Motor neuron (in vitro differentiated cells): ENCODE data around the gene KDM4C. TPM values are rescaled to one million over a fixed set of nuclear protein-coding genes. Genes with fewer than 3 reads are reported as not detected.
A peak's percentile ranks its signal among the peaks of the same experiment; 100 is the strongest.
"Not testable (repeated sequence)": the region's sequence is repeated elsewhere in the genome, so short reads cannot be mapped to it uniquely, and the experiment has no call there.

Source experiments
- ATAC-seq, 8 experiments: fragments of 200-7000 bp; cut with Tn5 transposase; replicated peaks in 6 of 8; 2 replicates each; pipeline ENCODE4 v1.8.0; 2021; ENCODE audit warnings: mild to moderate bottlenecking in 8 of 8, moderate library complexity in 8 of 8
- H3K27ac ChIP-seq, 2 donors: fragments of 250-450 bp; sonication (Bioruptor Pico); 2 replicates each; pipeline ENCODE4 v1.9.0; 2021; ENCODE audit warnings: antibody characterized with exemption in 2 of 2, mild to moderate bottlenecking in 2 of 2, moderate library complexity in 1 of 2
- H3K4me1 ChIP-seq, 2 donors: fragments of 250-450 bp; sonication (Bioruptor Pico); replicated peaks in 1 of 2; 2 replicates each; pipeline ENCODE4 v1.6.1; 2021; ENCODE audit warnings: antibody characterized with exemption in 2 of 2, mild to moderate bottlenecking in 2 of 2, moderate library complexity in 1 of 2
- H3K4me3 ChIP-seq, 5 donors: fragments of 250-450 bp; sonication (Bioruptor Pico); 2 replicates each; pipeline ENCODE4 v1.9.0; 2021; ENCODE audit warnings: antibody characterized with exemption in 5 of 5, mild to moderate bottlenecking in 5 of 5, moderate library complexity in 4 of 5
- WGBS, 10 experiments: fragments of 450-650 bp; shearing (Covaris generic); methylation state at CpG; one replicate each; pipeline ENCODE4 v1.0.0; 2022; 5-methylcytosine and 5-hydroxymethylcytosine counted together
- in situ Hi-C, 9 experiments: fragments of 400-800 bp; cut with MboI; loops; one replicate each; pipeline ENCODE4 v1.15.0; 2021; ENCODE audit warnings: low sequenced_read_pairs in 9 of 9, low pct_unique_long_range_greater_than_20kb in 2 of 9; ENCODE audit not compliant: unreplicated experiment in 9 of 9
- total RNA-seq, 8 experiments: library from RNA; unstranded; fragments of 300-600 nt; gene quantifications; 2 replicates each; pipeline versions ENCODE4 v1.2.3 to v1.2.4, GENCODE V29; 2022

Gene KDM4C
- total RNA-seq, result 10 to 100 TPM; 11.4 to 61.4 (median 25.6) TPM

DNA sequence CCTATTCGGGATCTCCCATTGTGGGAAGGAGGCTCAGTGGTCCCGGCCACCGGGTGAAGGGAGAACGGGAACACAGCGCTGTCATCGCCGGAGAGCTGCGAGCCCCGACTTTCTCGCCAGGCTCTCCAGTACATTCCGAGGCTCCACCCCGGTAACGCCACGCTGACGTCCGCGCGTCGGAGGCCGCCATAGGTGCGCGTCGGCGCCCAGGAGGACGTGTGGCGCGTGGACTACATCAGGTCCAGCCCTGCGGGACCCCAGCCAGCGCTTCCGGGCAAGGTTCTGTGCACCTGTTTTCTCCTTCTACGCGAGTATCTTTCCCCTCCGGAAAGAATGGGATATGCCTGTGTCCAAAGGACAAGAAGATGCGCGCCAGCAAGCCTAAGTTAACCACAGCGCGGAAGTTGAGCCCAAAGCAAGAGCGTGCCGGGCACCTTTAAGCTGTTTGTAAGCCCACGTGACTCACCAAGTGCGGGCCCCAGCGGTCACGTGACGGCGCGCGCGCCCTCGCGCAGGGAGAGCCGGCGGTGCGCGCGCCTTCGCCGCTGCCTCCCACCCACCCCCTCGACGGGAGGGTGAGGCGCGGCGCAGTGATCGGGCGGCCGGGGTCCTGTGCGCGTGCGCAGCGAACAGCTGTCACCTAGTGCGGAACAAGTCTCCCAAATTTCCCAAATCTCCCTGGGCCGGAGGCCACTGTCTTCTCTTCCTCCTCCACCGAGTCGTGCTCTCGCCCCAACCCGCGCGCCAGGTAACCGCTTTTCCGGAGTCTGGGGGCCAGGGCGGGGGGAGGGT is at the start of gene KDM4C:
KDM4C (plus strand) TSS at position 518 of the 792 bp plus-strand sequence. CDS start 35,016 bp downstream, outside the sequence.
- Histone ChIP-seq H3K4me3 (peak within 1 kb of the TSS; percentile 82 to 99 (median 92)), H3K4me1 (peaks cover 0 to 4% of the 10 kb centered on the region in 2 donors), H3K27ac (peak within 1 kb of the TSS; percentile 87 to 97)
- WGBS, 10 experiments, result 0% methylated on average over 5 to 8 of the region's 80 CpGs; no CpG with 5 or more reads in 8 of the 10 experiments
- in situ Hi-C loops, result no loop called here
- peak; percentile 76 to 91 (median 88) for ATAC-seq

DNA sequence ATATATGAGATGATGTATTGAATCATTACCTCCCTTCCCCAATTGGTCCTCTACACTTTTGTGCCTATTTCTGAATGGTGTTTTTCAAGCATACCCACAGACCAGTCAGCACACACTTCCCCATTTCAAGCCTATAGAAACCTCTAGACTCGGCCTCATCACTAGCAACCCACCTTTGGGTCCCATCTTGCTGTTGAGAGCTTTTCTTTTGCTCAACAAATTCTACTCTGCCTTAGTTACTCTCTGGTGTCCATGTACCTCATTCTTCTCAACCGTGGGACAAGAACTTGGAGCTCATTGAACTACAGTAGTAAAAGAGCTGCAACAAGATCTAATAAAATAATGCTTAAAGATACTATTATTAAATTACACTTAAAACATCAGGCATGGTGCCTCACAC is 49.0 kb upstream of the KDM4C start:
- H3K4me3 ChIP-seq, result no peak overlapping the region
- H3K4me1 ChIP-seq, result peaks cover 0 to 4% of the 10 kb centered on the region in 2 donors
- no peak for ATAC-seq
- in situ Hi-C loops, result no loop called here
- WGBS, 10 experiments, result 25 to 100% (median 50%) methylated on average over 1 of the region's 2 CpGs; no CpG with 5 or more reads in 6 of the 10 experiments
- H3K27ac ChIP-seq, result no peak overlapping the region

DNA sequence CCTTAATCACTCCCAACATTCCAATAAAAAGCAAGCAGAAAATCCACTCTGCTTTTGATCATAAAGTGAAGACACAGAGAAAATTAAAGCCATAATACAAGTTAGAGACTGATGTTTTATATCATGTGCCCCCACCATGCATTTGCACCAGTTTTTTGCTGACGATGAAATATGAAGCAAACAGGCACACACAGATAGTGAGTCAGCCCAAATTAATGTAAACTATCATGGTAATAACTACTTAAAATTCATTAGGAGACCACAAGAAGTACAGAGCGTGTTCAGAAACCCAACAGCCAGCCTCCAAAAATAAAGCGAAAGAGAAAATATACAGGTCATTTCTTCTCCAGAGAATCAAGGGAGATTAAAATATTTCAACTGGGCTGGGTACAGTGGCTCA is 46.4 kb upstream of the KDM4C start:
- ATAC-seq, result peak in 1 of 8 experiments; percentile 41
- Histone ChIP-seq H3K4me3 (no peak overlapping the region), H3K4me1 (no peaks in the 10 kb centered on the region), H3K27ac (no peak overlapping the region)
- in situ Hi-C loops, result no loop called here
- 8 to 100% (median 60%) methylated on average over 1 to 3 of the region's 3 CpGs; no CpG with 5 or more reads in 1 of the 10 experiments for WGBS, 10 experiments

DNA sequence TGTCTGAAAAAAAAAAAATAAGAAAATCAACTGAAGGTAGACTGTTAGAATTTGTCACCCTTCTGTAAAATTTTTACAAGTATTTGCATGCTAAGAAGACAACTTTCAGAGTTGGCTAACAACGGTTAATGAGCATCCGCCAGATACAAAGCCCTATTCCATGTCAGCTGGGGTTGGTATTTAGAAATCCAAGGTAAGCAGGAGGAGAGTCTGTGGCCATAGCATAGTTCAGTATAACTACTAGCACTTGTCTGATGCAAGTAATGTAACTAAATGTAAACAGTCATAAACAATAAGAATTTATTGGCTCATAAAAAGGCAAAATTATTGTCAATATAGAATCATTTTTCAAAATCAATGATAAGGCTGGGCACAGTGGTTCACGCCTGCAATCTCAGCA is 45.7 kb upstream of the KDM4C start:
- Histone ChIP-seq H3K4me3 (no peak overlapping the region), H3K4me1 (no peaks in the 10 kb centered on the region), H3K27ac (no peak overlapping the region)
- ATAC-seq, result no peak
- WGBS, 10 experiments, result 11 to 100% (median 100%) methylated on average over 1 to 3 of the region's 3 CpGs; no CpG with 5 or more reads in 3 of the 10 experiments
- in situ Hi-C loops, result no loop called here

DNA sequence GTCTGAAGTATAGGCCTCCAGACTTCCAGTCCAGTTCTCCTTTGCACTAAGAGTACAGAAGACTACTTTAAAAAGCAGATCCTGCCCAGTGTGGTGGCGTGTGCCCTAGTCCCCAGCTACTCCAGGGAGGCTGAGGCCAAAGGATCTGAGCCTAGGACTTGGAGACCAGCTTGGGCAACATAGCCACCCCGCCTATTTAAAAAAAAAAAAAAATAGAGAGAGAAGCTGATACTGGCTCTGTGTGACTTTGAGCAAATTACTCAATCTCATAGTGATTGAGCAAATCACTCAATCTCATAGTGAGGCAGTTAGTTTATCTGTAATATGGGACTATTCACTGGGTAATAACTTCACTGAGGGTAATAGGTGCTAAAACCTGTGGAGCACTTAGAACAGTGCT is 43.6 kb upstream of the KDM4C start:
- no peaks in the 10 kb centered on the region for H3K4me1 ChIP-seq
- no peak for ATAC-seq
- no peak overlapping the region for H3K4me3 ChIP-seq
- H3K27ac ChIP-seq, result no peak overlapping the region
- WGBS, 10 experiments, result 29 to 100% (median 76%) methylated on average over 1 to 2 of the region's 2 CpGs; no CpG with 5 or more reads in 4 of the 10 experiments
- in situ Hi-C loops, result no loop called here

DNA sequence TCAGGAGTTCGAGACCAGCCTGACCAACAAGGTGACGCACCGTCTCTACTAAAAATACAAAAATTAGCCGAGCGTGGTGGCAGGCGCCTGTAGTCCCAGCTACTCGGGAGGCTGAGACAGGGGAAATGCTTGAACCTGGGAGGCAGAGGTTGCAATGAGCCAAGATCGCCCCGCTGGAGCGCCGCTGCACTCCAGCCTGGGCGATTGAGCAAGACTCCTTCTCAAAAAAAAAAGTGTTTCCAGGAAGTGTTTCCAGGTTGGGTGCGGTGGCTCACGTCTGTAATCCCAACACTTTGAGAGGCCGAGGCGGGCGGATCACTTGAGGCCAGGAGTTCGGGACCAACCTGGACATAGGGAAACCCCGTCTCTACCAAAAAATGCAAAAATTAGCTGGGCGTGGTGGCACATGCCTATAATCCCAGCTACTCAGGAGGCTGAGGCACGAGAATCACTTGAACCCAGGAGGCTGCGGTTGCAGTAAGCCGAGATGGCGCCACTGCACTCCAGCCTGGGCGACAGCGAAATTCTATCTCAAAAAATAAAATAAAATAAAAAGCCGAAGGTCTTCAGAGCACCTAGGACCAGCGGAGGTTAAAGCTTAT is 42.5 kb upstream of the KDM4C start:
- in situ Hi-C loops, ATAC-seq, H3K27ac ChIP-seq, H3K4me1 ChIP-seq, H3K4me3 ChIP-seq: not testable (repeated sequence)
- WGBS, 10 experiments, result 79 to 100% (median 93%) methylated on average over 5 to 23 of the region's 28 CpGs; no CpG with 5 or more reads in 2 of the 10 experiments

DNA sequence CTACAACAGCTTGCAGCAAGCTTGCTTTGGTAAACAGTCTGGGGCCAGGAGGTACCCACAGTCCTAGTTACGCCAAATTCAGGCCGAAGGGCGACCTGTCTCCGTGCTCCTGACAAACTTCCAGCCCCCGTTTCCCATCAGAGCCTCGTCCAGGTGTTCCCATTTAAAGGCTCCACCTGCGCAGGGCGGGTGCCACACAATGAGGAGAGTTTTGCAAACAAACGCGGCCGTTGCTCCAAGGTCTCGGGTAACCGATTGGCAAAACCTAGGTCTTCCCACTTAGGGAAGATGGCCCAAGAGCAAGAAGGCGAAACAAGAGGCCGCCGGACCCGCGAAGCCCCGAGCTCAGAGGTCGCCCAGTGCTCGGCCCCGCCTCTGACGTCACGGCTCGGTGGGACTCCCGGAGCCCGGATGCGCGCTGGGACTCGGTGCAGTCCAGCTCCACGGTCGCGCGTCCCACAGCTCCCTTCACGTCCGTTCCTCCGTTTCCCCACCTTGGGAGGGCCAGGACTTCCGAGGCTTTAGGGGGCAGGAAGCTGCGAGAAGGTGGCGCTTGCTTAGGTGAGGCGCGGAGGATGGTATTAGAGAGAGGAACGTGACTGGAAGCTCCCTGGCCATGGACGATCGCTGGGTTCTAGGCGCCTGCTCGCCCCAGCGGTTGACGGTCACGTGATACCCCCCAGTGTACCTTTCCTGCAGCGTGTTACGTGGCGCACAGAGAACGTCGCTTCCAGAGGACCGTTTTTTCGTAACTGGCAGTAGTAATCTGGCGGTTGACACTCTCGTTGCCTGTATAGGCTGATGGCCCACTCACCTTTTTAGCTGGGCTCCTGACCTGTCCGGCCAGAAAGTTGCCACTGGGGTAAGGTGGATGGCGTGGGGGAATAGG is 41.8 kb upstream of the KDM4C start:
- Histone ChIP-seq H3K4me1 (no peaks in the 10 kb centered on the region), H3K4me3 (no peak overlapping the region), H3K27ac (no peak overlapping the region)
- ATAC-seq, result peak in 1 of 8 experiments; percentile 96
- in situ Hi-C loops, result no loop called here
- WGBS, 10 experiments, result 44 to 100% (median 93%) methylated on average over 2 to 32 of the region's 61 CpGs; no CpG with 5 or more reads in 1 of the 10 experiments

DNA sequence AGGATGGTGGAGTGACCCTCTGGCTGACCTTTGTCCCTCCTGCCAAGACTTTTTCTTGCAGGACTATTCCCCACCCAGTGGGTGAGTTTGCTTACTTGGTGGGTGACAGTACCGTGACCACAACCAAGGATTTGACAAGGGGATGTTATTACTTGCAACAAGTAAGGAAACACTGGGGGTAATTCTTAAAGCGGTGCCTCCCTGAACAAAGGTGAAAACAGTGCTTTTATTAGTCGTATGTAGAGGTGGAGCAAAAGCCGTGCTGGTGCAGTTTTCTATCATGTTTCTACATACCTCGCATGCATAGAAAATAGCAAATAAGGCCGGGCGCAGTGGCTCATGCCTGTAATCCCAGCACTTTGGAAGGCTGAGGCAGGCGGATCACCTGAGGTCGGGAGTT is 41.0 kb upstream of the KDM4C start:
- no peak for ATAC-seq

DNA sequence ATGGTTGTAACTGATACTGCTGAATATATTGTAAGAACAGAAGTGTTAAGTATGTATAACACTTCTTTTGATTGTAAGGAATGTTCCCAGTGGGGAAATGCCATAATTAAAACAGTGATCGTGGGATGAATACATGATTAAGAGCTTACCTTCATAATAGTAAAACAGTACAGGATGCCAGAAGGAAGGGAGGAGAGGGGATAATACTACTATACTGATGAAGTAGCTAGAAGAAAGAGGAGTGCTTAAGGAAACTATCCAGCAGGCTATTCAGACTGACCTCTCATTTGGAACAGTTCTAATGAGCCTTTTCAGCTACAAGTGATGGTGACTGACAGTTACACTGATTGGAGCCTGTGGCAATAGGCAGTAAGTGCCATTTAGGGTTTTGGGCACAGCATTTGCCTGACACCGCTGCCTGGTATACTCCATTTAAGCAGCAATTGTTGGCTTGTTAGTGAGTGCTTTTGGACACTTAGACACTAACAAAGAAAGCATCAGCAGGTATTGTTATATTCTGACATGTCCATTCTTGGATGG is 33.8 kb upstream of the KDM4C start:
- Histone ChIP-seq H3K4me1 (no peaks in the 10 kb centered on the region), H3K4me3 (no peak overlapping the region), H3K27ac (no peak overlapping the region)
- no peak for ATAC-seq
- in situ Hi-C loops, result no loop called here
- 0 to 100% (median 86%) methylated on average over 1 to 2 of the region's 2 CpGs; no CpG with 5 or more reads in 1 of the 10 experiments for WGBS, 10 experiments

More for the DNA sequence above, 41.0 kb upstream of the KDM4C start:
- in situ Hi-C loops, result no loop called here
- Histone ChIP-seq H3K4me3 (no peak overlapping the region), H3K27ac (no peak overlapping the region), H3K4me1 (no peaks in the 10 kb centered on the region)
- 75 to 100% (median 82%) methylated on average over 2 to 8 of the region's 9 CpGs; no CpG with 5 or more reads in 1 of the 10 experiments for WGBS, 10 experiments

DNA sequence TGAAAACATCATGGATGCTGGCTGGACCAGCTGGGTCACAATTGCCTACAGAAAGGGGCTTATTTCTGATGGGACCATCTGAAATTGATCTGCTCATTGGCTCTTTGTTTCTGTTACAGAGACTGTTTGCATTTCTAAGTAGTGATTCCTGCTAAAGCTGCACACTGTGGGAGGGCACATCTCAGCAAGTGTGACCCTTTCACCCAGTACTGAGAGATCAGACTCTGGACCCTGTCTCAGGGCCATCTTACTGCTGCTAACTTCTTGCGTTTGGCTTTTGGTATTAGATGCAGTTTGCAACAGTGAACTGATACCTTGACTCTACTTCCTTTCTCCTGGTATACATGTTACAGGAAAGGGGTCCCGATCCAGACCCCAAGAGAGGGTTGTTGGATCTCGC is 24.5 kb upstream of the KDM4C start:
- Histone ChIP-seq H3K27ac (no peak overlapping the region), H3K4me3 (no peak overlapping the region), H3K4me1 (no peaks in the 10 kb centered on the region)
- in situ Hi-C loops, result no loop called here
- ATAC-seq, result no peak
- WGBS, 10 experiments, result 50 to 100% (median 93%) methylated on average over 1 to 3 of the region's 3 CpGs; no CpG with 5 or more reads in 2 of the 10 experiments

DNA sequence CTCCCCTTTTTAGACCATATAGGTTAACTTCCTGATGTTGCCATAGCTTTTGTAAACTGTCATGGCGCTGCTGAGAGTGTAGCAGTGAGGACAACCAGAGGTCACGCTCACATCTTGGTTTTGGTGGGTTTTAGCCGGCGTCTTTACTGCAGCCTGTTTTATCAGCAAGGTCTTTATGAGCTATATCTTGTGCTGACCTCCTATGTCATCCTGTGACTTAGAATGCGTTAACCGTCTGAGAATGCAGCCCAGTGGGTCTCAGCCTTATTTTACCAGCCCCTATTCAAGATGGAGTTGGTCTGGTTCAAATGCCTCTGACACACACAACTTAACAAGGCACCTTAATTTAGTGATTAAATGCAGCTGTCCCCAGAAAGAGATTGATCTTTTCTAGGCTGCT is 23.9 kb upstream of the KDM4C start:
- ATAC-seq, result no peak
- Histone ChIP-seq H3K4me1 (no peaks in the 10 kb centered on the region), H3K4me3 (no peak overlapping the region), H3K27ac (no peak overlapping the region)
- in situ Hi-C loops, result no loop called here
- WGBS, 10 experiments, result 71 to 100% (median 96%) methylated on average over 1 to 6 of the region's 6 CpGs; no CpG with 5 or more reads in 4 of the 10 experiments

DNA sequence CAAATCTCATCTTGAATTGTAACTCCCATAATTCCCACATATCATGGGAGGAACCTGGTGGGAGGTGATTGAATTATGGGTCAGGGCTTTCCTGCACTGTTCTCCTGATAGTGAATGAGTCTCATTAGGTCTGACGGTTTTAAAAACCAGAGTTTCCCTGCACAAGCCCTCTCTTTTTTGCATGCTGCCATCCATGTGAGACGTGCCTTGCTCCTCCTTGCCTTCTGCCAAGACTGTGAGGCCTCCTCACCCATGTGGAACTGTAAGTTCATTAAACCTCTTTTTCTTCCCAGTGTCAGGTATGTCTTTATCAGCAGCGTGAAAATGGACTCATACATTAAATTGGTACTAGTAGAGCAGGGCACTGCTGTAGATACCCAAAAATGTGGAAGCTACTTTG is 22.4 kb upstream of the KDM4C start:
- ATAC-seq, result no peak
- in situ Hi-C loops, result no loop called here
- no peaks in the 10 kb centered on the region for H3K4me1 ChIP-seq
- no peak overlapping the region for H3K4me3 ChIP-seq
- no peak overlapping the region for H3K27ac ChIP-seq
- WGBS, 10 experiments, result 25 to 90% (median 71%) methylated on average over 1 to 3 of the region's 3 CpGs; no CpG with 5 or more reads in 5 of the 10 experiments
